ENCODE measurements around the gene HOXB1.

The HOXB1 gene

GRCh38 chr17:48570325-48571023 lies 39.7 kb upstream of the HOXB1 start:
- DNase-seq (ENCODE audit: low read depth), result no peak
- no peak overlapping the region for H3K4me3 ChIP-seq (ENCODE audit: low read depth, low read length)
- TF ChIP-seq, protein P1, sequence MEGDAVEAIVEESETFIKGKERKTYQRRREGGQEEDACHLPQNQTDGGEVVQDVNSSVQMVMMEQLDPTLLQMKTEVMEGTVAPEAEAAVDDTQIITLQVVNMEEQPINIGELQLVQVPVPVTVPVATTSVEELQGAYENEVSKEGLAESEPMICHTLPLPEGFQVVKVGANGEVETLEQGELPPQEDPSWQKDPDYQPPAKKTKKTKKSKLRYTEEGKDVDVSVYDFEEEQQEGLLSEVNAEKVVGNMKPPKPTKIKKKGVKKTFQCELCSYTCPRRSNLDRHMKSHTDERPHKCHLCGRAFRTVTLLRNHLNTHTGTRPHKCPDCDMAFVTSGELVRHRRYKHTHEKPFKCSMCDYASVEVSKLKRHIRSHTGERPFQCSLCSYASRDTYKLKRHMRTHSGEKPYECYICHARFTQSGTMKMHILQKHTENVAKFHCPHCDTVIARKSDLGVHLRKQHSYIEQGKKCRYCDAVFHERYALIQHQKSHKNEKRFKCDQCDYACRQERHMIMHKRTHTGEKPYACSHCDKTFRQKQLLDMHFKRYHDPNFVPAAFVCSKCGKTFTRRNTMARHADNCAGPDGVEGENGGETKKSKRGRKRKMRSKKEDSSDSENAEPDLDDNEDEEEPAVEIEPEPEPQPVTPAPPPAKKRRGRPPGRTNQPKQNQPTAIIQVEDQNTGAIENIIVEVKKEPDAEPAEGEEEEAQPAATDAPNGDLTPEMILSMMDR (IDR thresholded peaks at IDR 0.05; ENCODE audit: control insufficient read depth, extremely low read depth, insufficient read depth), result no peak

- DNase-seq (ENCODE audit: low read depth), result no peak
- TF ChIP-seq, protein P1 (IDR thresholded peaks at IDR 0.05; ENCODE audit: control insufficient read depth, extremely low read depth, insufficient read depth), result no peak
- no peak overlapping the region for H3K4me3 ChIP-seq (ENCODE audit: low read depth, low read length)
These were observed 39.0 kb upstream of the HOXB1 start for GRCh38 chr17:48569674-48570324.

- H3K4me3 ChIP-seq (ENCODE audit: low read depth, low read length), result no peak overlapping the region
- DNase-seq (ENCODE audit: low read depth), result no peak
- TF ChIP-seq, protein P1 (IDR thresholded peaks at IDR 0.05; ENCODE audit: control insufficient read depth, extremely low read depth, insufficient read depth), result no peak
These were observed 38.4 kb upstream of the HOXB1 start for GRCh38 chr17:48569240-48569582.

DNA sequence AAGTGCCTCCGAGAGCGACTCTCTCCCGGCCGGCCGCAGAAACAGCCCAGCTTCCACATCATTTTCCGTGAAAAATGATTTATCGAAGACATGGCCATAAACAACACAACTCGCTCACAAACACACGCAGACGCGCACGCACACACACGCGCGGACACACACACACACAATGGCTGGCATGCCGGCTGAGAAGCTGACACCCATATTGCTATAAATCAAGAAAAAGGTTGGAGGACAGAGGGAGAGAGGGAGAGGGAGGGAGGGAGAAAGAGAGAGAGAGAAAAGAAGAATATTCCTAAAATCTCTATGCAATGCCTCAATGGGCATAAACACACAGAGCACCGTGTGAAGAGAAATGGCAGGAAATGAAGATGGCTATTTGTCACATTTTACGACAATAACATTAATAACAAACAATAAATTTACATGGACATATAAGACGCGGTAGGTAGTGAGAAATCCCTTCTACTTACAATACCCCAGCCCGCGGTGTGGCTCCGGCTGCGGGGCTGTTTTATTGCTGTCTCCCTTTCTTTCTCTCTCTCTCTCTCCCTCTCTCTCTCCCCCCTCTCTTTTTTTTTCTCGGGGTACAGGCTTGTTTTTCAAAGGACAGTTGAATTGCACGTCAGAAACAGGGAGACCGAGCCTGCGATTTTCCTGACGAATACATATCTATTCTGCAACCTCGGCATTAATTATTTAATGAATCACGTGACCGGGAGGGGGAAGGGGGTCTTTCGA lies 37.9 kb upstream of the HOXB1 start:
- H3K4me3 ChIP-seq (ENCODE audit: low read depth, low read length), result no peak overlapping the region
- TF ChIP-seq, protein P1 (IDR thresholded peaks at IDR 0.05; ENCODE audit: control insufficient read depth, extremely low read depth, insufficient read depth), result no peak
- no peak for DNase-seq (ENCODE audit: low read depth)

- DNase-seq (ENCODE audit: low read depth), result no peak
- H3K4me3 ChIP-seq (ENCODE audit: low read depth, low read length), result no peak overlapping the region
- TF ChIP-seq, protein P1 (IDR thresholded peaks at IDR 0.05; ENCODE audit: control insufficient read depth, extremely low read depth, insufficient read depth), result no peak
These were observed 37.0 kb upstream of the HOXB1 start for GRCh38 chr17:48567646-48568354.

- H3K4me3 ChIP-seq (ENCODE audit: low read depth, low read length), result no peak overlapping the region
- TF ChIP-seq, protein P1 (IDR thresholded peaks at IDR 0.05; ENCODE audit: control insufficient read depth, extremely low read depth, insufficient read depth), result no peak
- DNase-seq (ENCODE audit: low read depth), result no peak
These were observed 36.4 kb upstream of the HOXB1 start for GRCh38 chr17:48567209-48567608.

All from LNCaP clone FGC (cell line).